Retinal pigment epithelial cell (primary cell): ENCODE results near the gene CCDC134.

ENCODE experiments used
- DNase-seq: peaks from one replicate; pipeline ENCODE4 v3.0.0-alpha.2; 2010; ENCODE audit warnings: low read depth
- H3K4me3 ChIP-seq: 2 replicates; pipeline ENCODE4 v1.5.1; 2011; ENCODE audit warnings: mild to moderate bottlenecking, low read length, control low read depth, moderate library complexity
- CTCF ChIP-seq: conservative IDR thresholded peaks from 2 replicates; pipeline ENCODE4 v1.5.1; 2011; ENCODE audit warnings: low read depth, low read length, control low read depth, inconsistent platforms

CCDC134 gene

GRCh38 chr22:41766476-41766875 is 34.0 kb upstream of the CCDC134 start:
- no peak overlapping the region for H3K4me3 ChIP-seq
- DNase-seq, result no peak
- TF ChIP-seq CTCF, result no peak

- peak; percentile 43 for DNase-seq
- no peak overlapping the region for H3K4me3 ChIP-seq
- no peak for TF ChIP-seq CTCF
Observed at GRCh38 chr22:41768430-41768829, 32.0 kb upstream of the CCDC134 start.

- no peak overlapping the region for H3K4me3 ChIP-seq
- DNase-seq, result no peak
- no peak for TF ChIP-seq CTCF
Observed at GRCh38 chr22:41770715-41771468, 29.6 kb upstream of the CCDC134 start.

GRCh38 chr22:41772198-41772597 is 28.3 kb upstream of the CCDC134 start:
- TF ChIP-seq CTCF, result no peak
- H3K4me3 ChIP-seq, result no peak overlapping the region
- DNase-seq, result no peak

GRCh38 chr22:41772645-41773044 is 27.8 kb upstream of the CCDC134 start:
- no peak overlapping the region for H3K4me3 ChIP-seq
- DNase-seq, result no peak
- TF ChIP-seq CTCF, result no peak

GRCh38 chr22:41775338-41775737 is 25.1 kb upstream of the CCDC134 start:
- no peak for DNase-seq

More at GRCh38 chr22:41775338-41775737, 25.1 kb upstream of the CCDC134 start:
- no peak overlapping the region for H3K4me3 ChIP-seq
- TF ChIP-seq CTCF, result no peak
